Measurements from ENCODE around the gene LMF2. TPM values are rescaled to one million over a fixed set of nuclear protein-coding genes. Genes with fewer than 3 reads are reported as not detected.

Gene LMF2
- total RNA-seq, 1 donor from 2014 or later, result 27.6 TPM

DNA sequence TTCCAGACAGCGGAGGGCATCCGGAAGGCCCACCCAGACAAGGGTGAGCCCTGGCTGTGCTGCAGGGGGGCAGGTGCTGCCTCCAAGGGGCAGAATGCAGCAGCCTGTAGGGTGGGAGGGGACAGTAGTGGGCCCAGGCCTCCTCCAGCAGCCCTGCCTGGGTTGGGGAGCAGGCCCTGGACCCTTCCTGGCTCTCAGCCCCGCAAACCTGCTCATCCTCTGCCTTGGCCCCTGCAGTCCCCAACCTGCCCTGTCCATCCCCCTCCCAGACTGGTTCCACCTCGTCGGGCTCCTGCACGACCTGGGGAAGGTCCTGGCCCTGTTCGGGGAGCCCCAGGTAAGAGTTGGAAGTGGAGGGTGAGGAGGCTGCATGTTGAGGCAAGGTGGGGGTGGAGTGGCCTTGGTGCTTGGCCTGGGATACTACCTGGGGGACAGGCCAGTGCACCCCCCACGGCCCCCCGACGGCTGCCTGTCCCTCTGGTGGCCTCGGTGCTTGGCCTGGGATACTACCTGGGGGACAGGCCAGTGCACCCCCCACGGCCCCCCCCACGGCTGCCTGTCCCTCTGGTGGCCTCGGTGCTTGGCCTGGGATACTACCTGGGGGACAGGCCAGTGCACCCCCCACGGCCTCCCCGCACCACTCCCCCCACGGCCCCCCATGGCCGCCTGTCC, 19.4 kb downstream of the LMF2 start:
- DNase-seq (no peak), ATAC-seq (no peak)
- intact Hi-C loops (cut with micrococcal nuclease), result no loop called here

DNA sequence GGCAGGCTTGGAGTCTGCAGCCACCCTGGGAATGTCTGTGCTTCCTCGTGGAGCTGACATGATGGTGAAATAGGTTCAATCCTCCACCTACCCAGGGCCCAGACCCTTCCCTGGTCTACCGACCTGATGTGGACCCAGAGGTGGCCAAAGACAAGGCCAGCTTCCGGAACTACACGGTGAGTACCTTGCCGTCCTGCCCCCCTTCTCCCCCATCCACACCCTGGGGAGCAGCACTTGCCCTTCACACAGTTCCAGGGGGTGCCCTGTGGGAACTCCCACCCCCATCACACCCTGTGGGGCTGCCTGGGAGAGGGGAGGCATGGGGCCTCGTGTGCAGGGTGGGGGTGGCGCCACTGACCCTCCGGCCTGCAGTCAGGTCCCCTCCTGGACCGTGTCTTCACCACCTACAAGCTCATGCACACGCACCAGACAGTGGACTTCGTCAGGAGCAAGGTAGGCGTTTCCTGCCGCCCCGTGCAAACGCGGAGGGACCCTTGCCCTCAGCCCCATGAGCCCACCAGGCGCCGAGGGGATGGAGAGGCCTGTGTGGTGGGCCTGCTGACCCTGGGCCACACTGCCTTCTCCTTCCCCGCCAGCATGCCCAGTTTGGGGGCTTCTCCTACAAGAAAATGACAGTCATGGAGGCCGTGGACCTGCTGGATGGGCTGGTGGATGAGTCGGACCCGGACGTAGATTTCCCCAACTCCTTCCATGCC, 20.1 kb downstream of the LMF2 start:
- no peak for DNase-seq
- intact Hi-C loops (cut with micrococcal nuclease), result no loop called here
- no peak for ATAC-seq

- intact Hi-C loops (cut with micrococcal nuclease), result no loop called here
- no peak for DNase-seq
- ATAC-seq, result no peak
Measured at GRCh38 chr22:50486561-50487289, 20.8 kb downstream of the LMF2 start, which contains the start of gene MIOX. MIOX (plus strand) TSS chr22:50486859; CDS start chr22:50486898, 39 bp downstream.

DNA sequence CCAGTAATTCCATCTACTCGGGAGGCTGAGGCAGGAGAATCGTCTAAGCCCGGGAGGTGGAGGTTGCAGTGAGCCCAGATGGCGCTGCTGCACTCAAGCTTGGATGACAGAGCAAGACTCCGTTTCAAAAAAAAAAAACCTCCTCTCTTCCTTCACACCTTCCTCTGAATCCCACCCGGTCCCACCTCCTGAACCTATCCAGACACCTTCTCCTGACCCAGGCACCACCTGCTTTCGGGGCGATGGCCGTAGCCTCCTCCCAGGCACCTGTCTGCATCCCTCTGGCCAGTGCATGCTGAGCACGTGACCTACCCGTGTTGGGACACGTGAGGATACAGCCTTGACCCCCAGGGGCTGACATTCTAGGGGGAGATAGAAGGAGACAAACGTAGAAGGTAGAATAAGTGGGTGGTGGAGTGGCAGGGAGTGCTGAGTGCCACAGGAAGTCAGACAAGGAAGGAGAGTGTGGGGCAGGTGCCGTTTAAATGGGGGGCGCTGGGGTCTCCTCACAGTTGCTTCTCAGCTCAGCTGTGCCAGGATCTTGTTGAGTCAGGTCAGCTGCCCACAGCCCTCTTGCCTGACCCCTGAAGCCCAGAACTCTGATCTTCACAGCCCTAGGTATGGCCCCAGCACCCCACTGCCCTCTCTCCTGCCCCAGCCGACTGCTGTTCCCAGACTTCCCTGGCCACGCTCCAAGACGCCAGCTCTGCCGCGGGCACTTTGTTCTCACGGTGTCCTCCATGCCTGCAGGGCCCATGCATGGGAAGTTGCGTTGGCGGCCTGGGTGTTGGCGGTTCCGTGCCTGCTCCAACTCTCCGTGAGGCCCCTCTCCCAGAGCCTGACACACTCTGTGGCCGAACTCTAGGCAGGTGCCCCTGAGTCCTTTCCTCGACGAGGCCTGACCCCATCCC, 22.0 kb downstream of the LMF2 start:
- peak; percentile 51 for ATAC-seq
- intact Hi-C loops (cut with micrococcal nuclease), result no loop called here
- no peak for DNase-seq

DNA sequence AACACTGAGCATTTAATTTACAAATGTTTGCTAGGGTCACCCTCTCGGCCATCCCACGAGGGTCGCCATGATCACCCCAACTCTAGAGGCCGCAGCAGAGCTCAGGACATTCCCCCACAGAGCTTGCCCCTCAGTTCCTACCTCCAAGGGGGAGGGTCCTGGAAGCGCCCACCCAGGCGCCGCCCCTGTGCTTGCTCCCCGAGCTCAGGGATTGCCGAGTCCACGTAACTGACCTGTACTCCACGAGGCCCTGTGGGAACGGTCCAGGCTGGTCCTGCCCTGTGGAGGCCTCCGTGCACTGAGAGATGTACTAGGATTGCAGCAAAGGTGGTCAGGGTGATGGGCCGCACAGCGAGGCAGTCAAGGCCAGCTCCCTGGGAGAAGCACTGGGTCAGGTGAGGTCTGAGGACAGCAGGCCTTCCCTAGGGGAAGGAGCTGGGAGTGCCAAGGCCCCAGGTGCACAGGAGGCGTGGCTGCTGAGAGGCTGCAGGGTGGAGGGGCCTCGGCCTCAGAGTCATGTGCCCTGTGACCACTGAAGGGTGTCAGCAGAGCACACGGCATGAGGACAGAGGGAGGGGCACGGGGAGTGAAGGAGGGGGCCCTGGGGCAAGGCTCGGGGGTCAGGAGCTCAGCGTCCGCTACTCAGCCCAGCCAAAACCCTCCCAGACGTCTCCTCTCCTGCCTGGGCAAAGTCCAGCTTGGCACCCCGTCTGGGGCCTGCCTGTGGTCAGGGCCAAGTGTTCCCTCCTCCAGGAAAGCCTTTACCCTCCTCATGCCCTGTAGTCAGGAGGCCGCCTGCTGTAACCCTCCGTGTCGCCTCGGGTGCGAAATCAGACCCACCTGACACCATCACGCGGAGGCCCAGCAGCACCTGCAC, 23.3 kb downstream of the LMF2 start:
- intact Hi-C loops (cut with micrococcal nuclease), result no loop called here
- DNase-seq, result no peak

DNA sequence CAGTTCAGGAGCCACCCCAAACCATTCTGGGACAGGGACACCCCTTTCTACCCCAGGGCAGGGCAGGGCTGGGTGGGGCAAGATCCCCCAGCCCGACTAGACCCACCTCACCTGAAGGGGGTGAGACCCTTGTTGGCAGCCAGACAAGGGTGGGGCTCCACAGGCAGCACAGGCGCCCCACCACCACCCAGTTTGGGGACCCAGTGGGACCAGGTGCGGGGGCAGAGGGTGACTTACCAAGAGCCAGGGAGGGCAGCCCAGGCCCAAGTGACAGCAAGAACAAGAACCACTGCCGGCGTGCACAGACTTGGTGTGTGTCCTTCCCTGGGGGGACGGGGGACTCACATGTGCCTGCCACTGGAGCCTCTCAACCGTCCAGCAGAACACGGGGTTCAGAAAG, 23.9 kb downstream of the LMF2 start:
- no peak for DNase-seq
- intact Hi-C loops (cut with micrococcal nuclease), result no loop called here
- no peak for ATAC-seq

More for the DNA sequence above, 23.3 kb downstream of the LMF2 start:
- ATAC-seq, result no peak

DNA sequence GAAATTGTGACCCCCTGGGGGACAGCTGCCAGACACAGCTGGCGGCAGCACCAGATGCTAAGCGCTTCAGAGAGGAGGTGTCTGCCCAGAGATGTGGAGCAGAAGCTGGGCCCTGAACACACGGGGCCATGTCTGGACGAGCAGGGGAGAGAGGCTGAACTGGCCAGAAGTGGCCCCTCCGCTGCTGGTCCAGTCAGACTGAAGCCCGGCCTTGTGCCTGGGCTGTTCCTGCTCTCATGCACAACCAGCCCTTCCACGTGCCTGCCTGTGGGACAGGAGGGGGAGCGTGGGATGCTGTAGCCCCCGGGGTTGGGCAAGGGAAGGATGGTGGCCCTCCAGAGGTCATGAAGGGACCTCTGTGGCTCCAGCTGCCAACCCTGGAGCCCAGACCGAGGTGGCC, 24.4 kb downstream of the LMF2 start:
- no peak for DNase-seq
- intact Hi-C loops (cut with micrococcal nuclease), result no loop called here

GRCh38 chr22:50482107-50483074, 25.1 kb downstream of the LMF2 start:
- intact Hi-C loops (cut with micrococcal nuclease), result no loop called here
- ATAC-seq, result no peak
- no peak for DNase-seq

More for the DNA sequence above, 24.4 kb downstream of the LMF2 start:
- ATAC-seq, result no peak

GRCh38 chr22:50481440-50482106, 25.9 kb downstream of the LMF2 start, which contains the start of gene ADM2:
ADM2 (plus strand) TSS chr22:50481543; CDS start chr22:50481848, 305 bp downstream.
- peak; percentile 57 for DNase-seq
- ATAC-seq, result peak; percentile 38
- intact Hi-C loops (cut with micrococcal nuclease), result no loop called here

DNA sequence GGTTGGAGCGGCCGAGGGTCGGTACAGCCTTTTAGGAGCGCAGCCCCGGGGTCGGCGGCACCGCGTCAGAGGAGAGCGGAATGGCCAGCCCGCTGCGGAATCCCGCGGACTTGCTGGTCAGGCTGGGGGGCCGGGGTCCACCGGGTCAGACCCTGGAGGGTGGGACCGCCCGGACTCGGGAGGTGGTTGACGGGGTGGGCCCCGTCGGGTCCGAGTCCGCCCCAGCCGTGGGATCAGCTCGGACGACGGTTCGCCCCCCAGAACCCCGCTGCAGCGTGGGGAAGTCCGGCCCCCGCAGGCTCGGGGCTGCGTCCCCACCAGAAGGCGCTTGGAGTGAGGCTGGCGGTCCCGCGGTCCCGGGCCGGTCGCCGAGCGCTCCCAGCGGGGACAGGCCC, 26.5 kb downstream of the LMF2 start:
- ATAC-seq, result no peak
- DNase-seq, result no peak
- intact Hi-C loops (cut with micrococcal nuclease), result no loop called here

- DNase-seq (no peak), ATAC-seq (no peak)
- intact Hi-C loops (cut with micrococcal nuclease), result no loop called here
Measured at GRCh38 chr22:50479721-50480120, 27.8 kb downstream of the LMF2 start.

DNA sequence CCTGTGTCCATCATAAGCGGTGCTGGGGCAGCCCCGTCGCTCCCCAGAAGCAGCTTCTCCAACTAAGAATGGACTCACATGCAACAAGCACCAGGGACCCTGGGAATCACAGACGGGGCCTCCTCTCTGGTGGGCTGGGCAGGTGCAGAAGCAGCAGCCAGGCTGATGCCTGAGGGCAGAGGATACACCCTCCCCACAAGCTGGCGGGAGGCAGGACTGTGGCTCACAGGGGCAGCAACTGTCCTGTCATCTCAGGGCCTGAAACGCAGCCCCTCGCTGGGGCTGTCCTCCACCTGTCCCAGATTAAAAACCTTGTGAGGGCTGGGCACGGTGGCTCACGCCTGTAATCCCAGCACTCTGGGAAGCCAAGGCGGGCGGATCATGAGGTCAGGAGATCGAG, 29.6 kb downstream of the LMF2 start:
- ATAC-seq (no peak), DNase-seq (no peak)
- intact Hi-C loops (cut with micrococcal nuclease), result no loop called here

DNA sequence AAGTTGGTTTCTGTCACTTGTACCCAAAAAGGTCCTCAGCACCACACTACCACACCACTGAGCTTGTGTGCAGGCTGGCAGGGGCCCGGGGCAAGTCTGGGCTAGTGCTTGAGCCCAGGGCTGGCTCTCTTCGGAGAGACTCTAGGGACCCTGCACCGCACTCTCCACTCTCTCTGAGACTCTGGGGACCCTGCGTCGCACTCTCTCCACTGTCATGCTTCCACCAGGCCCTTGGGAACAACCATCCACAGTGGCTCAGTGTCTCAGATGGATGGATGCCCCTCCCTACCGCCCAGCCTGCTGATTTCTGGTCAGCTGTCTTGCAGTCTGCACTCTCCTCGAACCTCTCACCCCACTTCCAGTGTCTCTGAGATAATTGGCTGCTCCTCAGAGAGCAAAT, 30.6 kb downstream of the LMF2 start:
- ATAC-seq, result no peak
- intact Hi-C loops (cut with micrococcal nuclease), result no loop called here

DNA sequence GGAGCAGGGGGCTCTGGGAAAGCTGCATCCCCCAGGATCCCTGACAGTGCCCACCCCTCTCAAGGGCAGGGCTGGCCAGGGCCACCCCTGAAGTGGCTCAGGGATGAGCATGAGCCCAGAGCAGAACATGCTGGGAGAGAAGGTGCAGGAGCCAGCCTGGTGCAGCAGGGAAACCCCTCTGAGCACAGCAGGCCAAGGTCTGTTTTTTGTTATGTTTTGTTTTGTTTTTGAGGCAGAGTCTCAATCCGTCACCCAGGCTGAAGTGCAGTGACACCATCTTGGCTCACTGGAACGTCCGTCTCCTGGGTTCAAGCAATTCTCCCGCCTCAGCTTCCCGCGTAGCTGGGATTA, 31.9 kb downstream of the LMF2 start:
- ATAC-seq (no peak), DNase-seq (no peak)
- intact Hi-C loops (cut with micrococcal nuclease), result no loop called here

More for the DNA sequence above, 30.6 kb downstream of the LMF2 start:
- DNase-seq, result no peak

DNA sequence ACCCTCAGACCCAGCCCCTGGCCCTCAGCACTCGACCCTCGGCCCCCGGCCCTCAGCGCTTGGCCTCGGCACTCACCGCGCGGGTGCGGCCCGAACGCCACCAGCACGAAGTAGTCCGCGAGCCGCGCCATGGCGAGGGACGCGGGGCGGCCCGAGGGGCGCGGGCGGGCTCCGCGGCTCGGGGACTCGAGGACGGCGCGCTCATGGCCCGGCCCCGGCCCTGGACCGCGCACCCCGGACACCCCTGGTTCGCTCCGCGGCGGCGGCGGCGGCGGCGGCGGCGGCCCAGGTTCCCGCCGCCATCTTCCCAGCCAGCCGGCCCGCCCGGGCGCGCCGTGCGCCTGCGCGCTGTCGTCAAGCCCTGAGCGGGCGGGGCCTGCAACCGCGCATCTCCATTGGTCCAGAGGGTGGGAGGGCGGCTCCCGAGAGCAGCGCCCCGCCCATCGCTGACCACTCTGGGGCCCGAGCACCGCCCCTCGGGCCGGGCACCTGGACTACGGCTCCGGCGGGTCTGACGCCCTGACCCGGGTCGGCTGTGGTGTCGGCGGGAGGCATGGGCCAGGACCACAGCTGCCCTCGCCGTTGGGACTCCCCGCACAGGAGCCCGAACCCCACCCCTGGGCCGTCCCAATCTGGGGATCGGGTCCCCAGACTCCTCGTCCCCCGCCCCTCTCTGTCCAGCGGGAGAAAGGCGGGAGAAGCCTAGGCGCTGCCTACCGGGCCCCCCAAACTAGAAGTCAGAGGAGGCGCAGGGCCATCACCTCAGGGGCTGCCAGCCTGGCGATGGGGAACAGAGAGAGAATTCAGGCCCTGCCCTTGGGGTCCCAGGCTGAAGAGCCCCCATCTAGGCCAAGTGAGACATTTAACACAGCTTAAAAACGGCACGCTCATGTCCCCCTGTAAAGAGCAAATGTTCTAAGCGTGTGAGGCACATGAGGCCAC, 32.5 kb downstream of the LMF2 start, which contains the start of gene SBF1:
TSS of gene SBF1 (minus strand) at position 326 of the 942 bp plus-strand sequence. CDS start at position 131, 195 bp downstream.
- DNase-seq, result peak; percentile 97
- intact Hi-C loops (cut with micrococcal nuclease), result no loop called here
- peak; percentile 99 for ATAC-seq

All from left ventricle myocardium superior (tissue), 1 donor.